ENCODE data around the gene WNK1. TPM values are rescaled to one million over a fixed set of nuclear protein-coding genes. Genes with fewer than 3 reads are reported as not detected.
"Not testable (repeated sequence)": the region's sequence is repeated elsewhere in the genome, so short reads cannot be mapped to it uniquely, and the experiment has no call there.

WNK1 gene
- total RNA-seq, 1 experiment from 2014 or later = 183 TPM

GRCh38 chr12:935891-936290 is 183.5 kb downstream of the WNK1 start:
- H4K20me1 ChIP-seq (ENCODE audit: insufficient read depth, low read depth, low read length); H3K4me2 ChIP-seq (ENCODE audit: low read depth, low read length, poor library complexity, severe bottlenecking); H2AFZ ChIP-seq (ENCODE audit: low read length); H3K27ac ChIP-seq (ENCODE audit: low read length); H3K4me1 ChIP-seq (ENCODE audit: low read length); H3K36me3 ChIP-seq (ENCODE audit: insufficient read depth, low read length); H3K27me3 ChIP-seq (ENCODE audit: low read length); H3K9me3 ChIP-seq (ENCODE audit: low read length); H3K9me2 ChIP-seq (replicated peaks; ENCODE audit: insufficient read depth, low read length); H3K9ac ChIP-seq (ENCODE audit: low read length); DNase-seq; H3K4me3 ChIP-seq (ENCODE audit: low read length): not testable (repeated sequence)
- peaks cover 36% of the 10 kb centered on the region for H3K79me2 ChIP-seq (ENCODE audit: low read length)

GRCh38 chr12:936377-937345 is 184.3 kb downstream of the WNK1 start:
- no peak for DNase-seq
- Histone ChIP-seq H3K27ac (ENCODE audit: low read length) (no peak overlapping the region), H3K4me1 (ENCODE audit: low read length) (no peaks in the 10 kb centered on the region), H3K9me3 (ENCODE audit: low read length) (no peaks in the 10 kb centered on the region), H3K79me2 (ENCODE audit: low read length) (peaks cover 38% of the 10 kb centered on the region), H2AFZ (ENCODE audit: low read length) (no peak overlapping the region), H3K4me2 (ENCODE audit: low read depth, low read length, poor library complexity, severe bottlenecking) (no peak overlapping the region), H3K4me3 (ENCODE audit: low read length) (no peak overlapping the region), H3K27me3 (ENCODE audit: low read length) (no peaks in the 10 kb centered on the region), H4K20me1 (ENCODE audit: insufficient read depth, low read depth, low read length) (no peaks in the 10 kb centered on the region), H3K36me3 (ENCODE audit: insufficient read depth, low read length) (peaks cover 6% of the 10 kb centered on the region), H3K9me2 (replicated peaks; ENCODE audit: insufficient read depth, low read length) (no peaks in the 10 kb centered on the region), H3K9ac (ENCODE audit: low read length) (no peak overlapping the region)

GRCh38 chr12:938810-939209 is 186.4 kb downstream of the WNK1 start:
- H3K9ac ChIP-seq (ENCODE audit: low read length) = no peak overlapping the region
- no peak overlapping the region for H2AFZ ChIP-seq (ENCODE audit: low read length)
- H3K9me2 ChIP-seq (replicated peaks; ENCODE audit: insufficient read depth, low read length) = no peaks in the 10 kb centered on the region

GRCh38 chr12:943051-943450 is 190.7 kb downstream of the WNK1 start:
- Histone ChIP-seq H3K9me3 (ENCODE audit: low read length) (no peaks in the 10 kb centered on the region), H4K20me1 (ENCODE audit: insufficient read depth, low read depth, low read length) (no peaks in the 10 kb centered on the region), H3K27me3 (ENCODE audit: low read length) (no peaks in the 10 kb centered on the region), H2AFZ (ENCODE audit: low read length) (no peak overlapping the region), H3K27ac (ENCODE audit: low read length) (no peak overlapping the region), H3K79me2 (ENCODE audit: low read length) (peaks cover 62% of the 10 kb centered on the region), H3K9ac (ENCODE audit: low read length) (no peak overlapping the region), H3K4me2 (ENCODE audit: low read depth, low read length, poor library complexity, severe bottlenecking) (no peak overlapping the region), H3K36me3 (ENCODE audit: insufficient read depth, low read length) (peaks cover 9% of the 10 kb centered on the region; the same call in 1 of the 2 replicates), H3K4me3 (ENCODE audit: low read length) (no peak overlapping the region), H3K4me1 (ENCODE audit: low read length) (peaks cover 13% of the 10 kb centered on the region), H3K9me2 (replicated peaks; ENCODE audit: insufficient read depth, low read length) (no peaks in the 10 kb centered on the region)
- DNase-seq = no peak

More at GRCh38 chr12:938810-939209, 186.4 kb downstream of the WNK1 start:
- no peak for DNase-seq
- Histone ChIP-seq H3K4me3 (ENCODE audit: low read length) (no peak overlapping the region), H3K36me3 (ENCODE audit: insufficient read depth, low read length) (peaks cover 9% of the 10 kb centered on the region), H3K4me2 (ENCODE audit: low read depth, low read length, poor library complexity, severe bottlenecking) (no peak overlapping the region), H3K9me3 (ENCODE audit: low read length) (no peaks in the 10 kb centered on the region), H3K27me3 (ENCODE audit: low read length) (no peaks in the 10 kb centered on the region), H4K20me1 (ENCODE audit: insufficient read depth, low read depth, low read length) (no peaks in the 10 kb centered on the region), H3K27ac (ENCODE audit: low read length) (peak overlapping the region; percentile 30; the same call in 1 of the 2 replicates), H3K79me2 (ENCODE audit: low read length) (peaks cover 46% of the 10 kb centered on the region), H3K4me1 (ENCODE audit: low read length) (no peaks in the 10 kb centered on the region)

GRCh38 chr12:944211-944610 is 191.8 kb downstream of the WNK1 start:
- Histone ChIP-seq H3K9me2 (replicated peaks; ENCODE audit: insufficient read depth, low read length) (no peaks in the 10 kb centered on the region), H3K27me3 (ENCODE audit: low read length) (no peaks in the 10 kb centered on the region), H3K4me1 (ENCODE audit: low read length) (peaks cover 19% of the 10 kb centered on the region), H3K9me3 (ENCODE audit: low read length) (no peaks in the 10 kb centered on the region), H4K20me1 (ENCODE audit: insufficient read depth, low read depth, low read length) (no peaks in the 10 kb centered on the region), H2AFZ (ENCODE audit: low read length) (no peak overlapping the region), H3K4me2 (ENCODE audit: low read depth, low read length, poor library complexity, severe bottlenecking) (no peak overlapping the region), H3K27ac (ENCODE audit: low read length) (no peak overlapping the region), H3K79me2 (ENCODE audit: low read length) (peaks cover 64% of the 10 kb centered on the region), H3K9ac (ENCODE audit: low read length) (no peak overlapping the region), H3K36me3 (ENCODE audit: insufficient read depth, low read length) (peaks cover 5% of the 10 kb centered on the region; the same call in 1 of the 2 replicates), H3K4me3 (ENCODE audit: low read length) (no peak overlapping the region)
- no peak for DNase-seq

- Histone ChIP-seq H3K27ac (ENCODE audit: low read length) (no peak overlapping the region), H3K4me3 (ENCODE audit: low read length) (no peak overlapping the region), H3K9me2 (replicated peaks; ENCODE audit: insufficient read depth, low read length) (no peaks in the 10 kb centered on the region), H4K20me1 (ENCODE audit: insufficient read depth, low read depth, low read length) (no peaks in the 10 kb centered on the region), H3K36me3 (ENCODE audit: insufficient read depth, low read length) (0 out of 2 replicates have a peak, but pooled peaks cover 2% of the 10 kb centered on the region), H3K9ac (ENCODE audit: low read length) (no peak overlapping the region), H3K27me3 (ENCODE audit: low read length) (no peaks in the 10 kb centered on the region), H2AFZ (ENCODE audit: low read length) (no peak overlapping the region), H3K4me2 (ENCODE audit: low read depth, low read length, poor library complexity, severe bottlenecking) (no peak overlapping the region), H3K4me1 (ENCODE audit: low read length) (peaks cover 19% of the 10 kb centered on the region), H3K9me3 (ENCODE audit: low read length) (no peaks in the 10 kb centered on the region), H3K79me2 (ENCODE audit: low read length) (peaks cover 48% of the 10 kb centered on the region)
- no peak for DNase-seq
These were observed 193.8 kb downstream of the WNK1 start for GRCh38 chr12:946212-946611.

GRCh38 chr12:946631-947030 is 194.3 kb downstream of the WNK1 start:
- H3K27ac ChIP-seq (ENCODE audit: low read length) = no peak overlapping the region
- H3K9me2 ChIP-seq (replicated peaks; ENCODE audit: insufficient read depth, low read length) = no peaks in the 10 kb centered on the region
- no peak overlapping the region for H3K9ac ChIP-seq (ENCODE audit: low read length)
- H3K27me3 ChIP-seq (ENCODE audit: low read length) = no peaks in the 10 kb centered on the region
- H3K79me2 ChIP-seq (ENCODE audit: low read length) = peaks cover 48% of the 10 kb centered on the region
- no peak overlapping the region for H2AFZ ChIP-seq (ENCODE audit: low read length)
- peaks cover 19% of the 10 kb centered on the region for H3K4me1 ChIP-seq (ENCODE audit: low read length)
- no peak for DNase-seq
- no peak overlapping the region for H3K4me3 ChIP-seq (ENCODE audit: low read length)
- H3K36me3 ChIP-seq (ENCODE audit: insufficient read depth, low read length) = 0 out of 2 replicates have a peak, but pooled peaks cover 2% of the 10 kb centered on the region
- H3K4me2 ChIP-seq (ENCODE audit: low read depth, low read length, poor library complexity, severe bottlenecking) = no peak overlapping the region
- H4K20me1 ChIP-seq (ENCODE audit: insufficient read depth, low read depth, low read length) = no peaks in the 10 kb centered on the region
- no peaks in the 10 kb centered on the region for H3K9me3 ChIP-seq (ENCODE audit: low read length)

GRCh38 chr12:948238-948637 is 195.9 kb downstream of the WNK1 start:
- Histone ChIP-seq H2AFZ (ENCODE audit: low read length) (no peak overlapping the region), H4K20me1 (ENCODE audit: insufficient read depth, low read depth, low read length) (no peaks in the 10 kb centered on the region), H3K4me3 (ENCODE audit: low read length) (peak overlapping the region; percentile 70), H3K9me3 (ENCODE audit: low read length) (no peaks in the 10 kb centered on the region), H3K9me2 (replicated peaks; ENCODE audit: insufficient read depth, low read length) (no peaks in the 10 kb centered on the region), H3K4me2 (ENCODE audit: low read depth, low read length, poor library complexity, severe bottlenecking) (peak overlapping the region; percentile 73), H3K27me3 (ENCODE audit: low read length) (no peaks in the 10 kb centered on the region), H3K4me1 (ENCODE audit: low read length) (peaks cover 20% of the 10 kb centered on the region), H3K27ac (ENCODE audit: low read length) (no peak overlapping the region), H3K9ac (ENCODE audit: low read length) (peak overlapping the region; percentile 80), H3K79me2 (ENCODE audit: low read length) (peaks cover 41% of the 10 kb centered on the region), H3K36me3 (ENCODE audit: insufficient read depth, low read length) (no peaks in the 10 kb centered on the region)
- DNase-seq = no peak

All from Karpas-422 (cell line).